ENCODE measurements around the gene PILRB.
"Not testable (repeated sequence)": the region's sequence is repeated elsewhere in the genome, so short reads cannot be mapped to it uniquely, and the experiment has no call there.

PILRB gene

DNA sequence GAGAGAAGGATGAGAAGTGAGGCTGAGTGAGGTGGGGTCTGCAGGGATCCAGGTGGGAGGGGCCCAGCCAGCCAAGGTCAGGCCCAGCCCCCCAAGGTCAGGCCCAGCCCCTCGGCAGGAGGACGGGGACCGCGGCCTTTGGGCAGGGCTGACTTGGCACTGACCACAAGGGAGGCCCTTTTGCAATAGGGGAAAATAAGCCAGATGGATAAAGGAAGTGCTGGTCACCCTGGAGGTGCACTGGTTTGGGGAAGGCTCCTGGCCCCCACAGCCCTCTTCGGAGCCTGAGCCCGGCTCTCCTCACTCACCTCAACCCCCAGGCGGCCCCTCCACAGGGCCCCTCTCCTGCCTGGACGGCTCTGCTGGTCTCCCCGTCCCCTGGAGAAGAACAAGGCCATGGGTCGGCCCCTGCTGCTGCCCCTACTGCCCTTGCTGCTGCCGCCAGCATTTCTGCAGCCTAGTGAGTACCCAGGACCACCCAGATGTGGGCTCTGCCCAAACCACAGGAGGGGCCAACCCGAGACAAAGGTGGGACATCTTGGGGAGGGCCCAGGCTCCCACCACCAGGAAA is 15.4 kb downstream of the PILRB start, which contains the start of gene PILRA:
TSS of gene PILRA (plus strand) at position 227 of the 571 bp plus-strand sequence. CDS start at position 397, 170 bp downstream.
- no peak for TF ChIP-seq POLR2A (IDR thresholded peaks at IDR 0.05; ENCODE audit: extremely low read depth, insufficient read length)
- TF ChIP-seq, protein P1, sequence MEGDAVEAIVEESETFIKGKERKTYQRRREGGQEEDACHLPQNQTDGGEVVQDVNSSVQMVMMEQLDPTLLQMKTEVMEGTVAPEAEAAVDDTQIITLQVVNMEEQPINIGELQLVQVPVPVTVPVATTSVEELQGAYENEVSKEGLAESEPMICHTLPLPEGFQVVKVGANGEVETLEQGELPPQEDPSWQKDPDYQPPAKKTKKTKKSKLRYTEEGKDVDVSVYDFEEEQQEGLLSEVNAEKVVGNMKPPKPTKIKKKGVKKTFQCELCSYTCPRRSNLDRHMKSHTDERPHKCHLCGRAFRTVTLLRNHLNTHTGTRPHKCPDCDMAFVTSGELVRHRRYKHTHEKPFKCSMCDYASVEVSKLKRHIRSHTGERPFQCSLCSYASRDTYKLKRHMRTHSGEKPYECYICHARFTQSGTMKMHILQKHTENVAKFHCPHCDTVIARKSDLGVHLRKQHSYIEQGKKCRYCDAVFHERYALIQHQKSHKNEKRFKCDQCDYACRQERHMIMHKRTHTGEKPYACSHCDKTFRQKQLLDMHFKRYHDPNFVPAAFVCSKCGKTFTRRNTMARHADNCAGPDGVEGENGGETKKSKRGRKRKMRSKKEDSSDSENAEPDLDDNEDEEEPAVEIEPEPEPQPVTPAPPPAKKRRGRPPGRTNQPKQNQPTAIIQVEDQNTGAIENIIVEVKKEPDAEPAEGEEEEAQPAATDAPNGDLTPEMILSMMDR (IDR thresholded peaks at IDR 0.05; ENCODE audit: low read depth, low read length): no peak
- no peak for TF ChIP-seq MYC (IDR thresholded peaks at IDR 0.05; ENCODE audit: low read depth, low read length)
- TF ChIP-seq MAX (IDR thresholded peaks at IDR 0.05; ENCODE audit: low read depth, low read length): no peak
- peak within 1 kb of the TSS; percentile 56 for H3K4me3 ChIP-seq (ENCODE audit: low read depth, low read length)
- DNase-seq (ENCODE audit: low read depth): peak; percentile 81

- H3K4me3 ChIP-seq (ENCODE audit: low read depth, low read length): peak overlapping the region; percentile 56
- DNase-seq (ENCODE audit: low read depth): peak; percentile 65
- TF ChIP-seq, protein P1 (IDR thresholded peaks at IDR 0.05; ENCODE audit: low read depth, low read length): peak; percentile 39
Measured at GRCh38 chr7:100373870-100374598, 16.1 kb downstream of the PILRB start.

- DNase-seq (ENCODE audit: low read depth): no peak
- TF ChIP-seq POLR2A (IDR thresholded peaks at IDR 0.05; ENCODE audit: extremely low read depth, insufficient read length) (no peak), MAX (IDR thresholded peaks at IDR 0.05; ENCODE audit: low read depth, low read length) (no peak), MYC (IDR thresholded peaks at IDR 0.05; ENCODE audit: low read depth, low read length) (no peak)
- TF ChIP-seq, protein P1 (IDR thresholded peaks at IDR 0.05; ENCODE audit: low read depth, low read length): no peak
- H3K4me3 ChIP-seq (ENCODE audit: low read depth, low read length): no peak overlapping the region
Measured at GRCh38 chr7:100374601-100375000, 16.7 kb downstream of the PILRB start.

DNA sequence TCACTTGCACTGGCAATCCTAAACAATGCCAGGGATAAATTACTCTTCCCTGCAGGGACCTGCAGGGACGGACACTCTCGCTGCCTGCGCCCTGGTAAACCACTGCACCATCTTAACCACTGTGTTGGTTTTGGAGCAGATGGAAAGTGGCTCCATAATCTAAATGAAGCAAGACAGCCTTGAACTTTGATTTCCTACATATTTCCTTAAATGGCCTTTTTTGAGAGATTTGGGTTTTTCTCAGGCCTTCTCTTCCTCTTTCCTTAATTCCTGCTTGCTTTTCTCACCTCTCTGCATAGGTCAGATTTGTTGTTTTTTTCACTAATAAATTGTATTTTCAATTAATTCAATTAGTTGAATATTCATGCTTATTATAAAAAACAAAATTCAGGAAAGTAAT is 18.1 kb downstream of the PILRB start:
- H3K4me3 ChIP-seq (ENCODE audit: low read depth, low read length): no peak overlapping the region
- TF ChIP-seq MYC (IDR thresholded peaks at IDR 0.05; ENCODE audit: low read depth, low read length) (no peak), POLR2A (IDR thresholded peaks at IDR 0.05; ENCODE audit: extremely low read depth, insufficient read length) (no peak), MAX (IDR thresholded peaks at IDR 0.05; ENCODE audit: low read depth, low read length) (no peak)
- TF ChIP-seq, protein P1 (IDR thresholded peaks at IDR 0.05; ENCODE audit: low read depth, low read length): no peak
- DNase-seq (ENCODE audit: low read depth): no peak

DNA sequence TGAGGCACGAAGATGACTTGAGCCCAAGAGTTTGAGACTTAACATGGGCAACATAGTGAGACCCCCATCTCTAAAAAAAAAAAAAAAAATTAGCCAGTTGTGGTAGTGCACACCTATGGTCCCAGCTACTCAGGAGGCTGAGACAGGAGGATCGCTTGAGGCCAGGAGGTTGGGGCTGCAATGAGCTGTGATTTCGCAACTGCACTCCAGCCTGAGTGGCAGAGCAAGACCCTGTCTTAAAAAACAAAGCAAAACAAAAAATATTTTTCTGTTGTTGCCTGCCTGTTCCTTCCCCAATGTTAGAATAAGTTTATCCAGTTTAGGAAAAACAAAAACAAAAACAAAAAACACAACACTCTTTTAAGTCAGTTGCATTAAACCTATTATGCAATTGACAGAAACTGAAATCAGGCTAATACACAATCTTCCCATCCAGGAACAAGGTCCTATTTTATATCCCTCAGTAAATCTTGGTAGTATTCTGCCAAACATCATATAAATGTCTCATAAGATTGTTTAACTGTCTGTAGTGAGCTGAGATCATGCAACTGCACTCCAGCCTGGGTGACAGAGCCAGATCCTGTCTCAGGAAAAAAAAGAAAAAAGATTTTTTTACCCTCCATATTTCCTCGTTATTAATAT is 20.3 kb downstream of the PILRB start:
- TF ChIP-seq MAX (IDR thresholded peaks at IDR 0.05; ENCODE audit: low read depth, low read length): no peak
- no peak for DNase-seq (ENCODE audit: low read depth)
- no peak overlapping the region for H3K4me3 ChIP-seq (ENCODE audit: low read depth, low read length)

- TF ChIP-seq, protein P1 (IDR thresholded peaks at IDR 0.05; ENCODE audit: low read depth, low read length): no peak
- TF ChIP-seq MYC (IDR thresholded peaks at IDR 0.05; ENCODE audit: low read depth, low read length) (no peak), MAX (IDR thresholded peaks at IDR 0.05; ENCODE audit: low read depth, low read length) (no peak; the same call in 1 of the 2 replicates), POLR2A (IDR thresholded peaks at IDR 0.05; ENCODE audit: extremely low read depth, insufficient read length) (no peak)
- DNase-seq (ENCODE audit: low read depth): peak; percentile 46
- no peak overlapping the region for H3K4me3 ChIP-seq (ENCODE audit: low read depth, low read length)
Measured at GRCh38 chr7:100380196-100380595, 22.3 kb downstream of the PILRB start.

DNA sequence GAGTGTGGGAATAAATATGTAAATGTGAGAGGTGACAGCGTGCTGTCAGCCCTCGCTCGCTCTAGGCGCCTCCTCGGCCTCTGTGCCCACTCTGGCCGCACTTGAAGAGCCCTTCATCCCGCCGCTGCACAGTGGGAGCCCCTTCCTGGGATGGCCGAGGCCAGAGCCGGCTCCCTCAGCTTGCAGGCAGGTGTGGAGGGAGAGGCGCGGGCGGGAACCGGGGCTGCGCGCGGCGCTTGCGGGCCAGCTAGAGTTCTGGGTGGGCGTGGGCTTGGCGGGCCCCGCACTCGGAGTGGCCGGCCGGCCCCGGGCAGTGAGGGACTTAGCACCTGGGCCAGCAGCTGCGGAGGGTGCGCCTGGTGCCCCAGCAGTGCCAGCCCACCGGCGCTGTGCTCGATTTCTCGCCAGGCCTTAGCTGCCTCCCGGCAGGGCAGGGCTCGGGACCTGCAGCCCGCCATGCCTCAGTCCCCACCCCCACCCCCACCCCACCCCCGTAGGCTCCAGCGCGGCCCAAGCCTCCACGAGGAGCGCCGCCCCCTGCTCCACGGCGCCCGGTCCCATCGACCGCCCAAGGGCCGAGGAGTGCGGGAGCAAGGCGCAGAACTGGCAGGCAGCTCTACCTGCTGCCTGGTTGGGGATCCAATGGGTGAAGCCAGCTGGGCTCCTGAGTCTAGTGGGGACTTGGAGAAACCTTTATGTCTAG is 23.8 kb downstream of the PILRB start:
- not testable (repeated sequence) for DNase-seq (ENCODE audit: low read depth); H3K4me3 ChIP-seq (ENCODE audit: low read depth, low read length)

All from NB4 (cell line).